HG03139 (cell line): Measurements from ENCODE around the gene BCKDHB.

ENCODE experiments used
- ATAC-seq: cut with Tn5 transposase; IDR thresholded peaks from one replicate; pipeline ENCODE4 v1.9.1; 2021; ENCODE audit not compliant: unreplicated experiment

Gene BCKDHB

DNA sequence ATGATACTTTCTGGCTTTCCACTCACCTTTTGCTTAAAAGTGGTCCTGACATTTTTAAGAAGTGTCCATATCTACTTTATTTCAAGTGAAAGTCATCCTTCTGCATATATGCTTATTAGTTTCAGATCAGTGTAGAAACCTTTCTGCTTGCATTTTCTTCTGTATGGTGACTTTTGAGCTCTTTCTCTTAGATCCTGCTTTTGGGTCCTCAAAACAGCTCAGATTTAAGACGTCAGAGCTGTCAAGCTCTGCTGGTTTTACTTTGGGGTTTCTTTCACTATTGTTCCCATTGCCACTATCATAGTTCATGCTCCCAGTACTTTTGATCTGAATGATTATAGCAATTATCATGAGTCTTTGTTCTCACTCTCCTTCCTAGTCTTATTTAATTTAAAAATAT lies 41.7 kb downstream of the BCKDHB start:
- no peak for ATAC-seq

- no peak for ATAC-seq
Measured at GRCh38 chr6:80151635-80152034, 45.2 kb downstream of the BCKDHB start.

DNA sequence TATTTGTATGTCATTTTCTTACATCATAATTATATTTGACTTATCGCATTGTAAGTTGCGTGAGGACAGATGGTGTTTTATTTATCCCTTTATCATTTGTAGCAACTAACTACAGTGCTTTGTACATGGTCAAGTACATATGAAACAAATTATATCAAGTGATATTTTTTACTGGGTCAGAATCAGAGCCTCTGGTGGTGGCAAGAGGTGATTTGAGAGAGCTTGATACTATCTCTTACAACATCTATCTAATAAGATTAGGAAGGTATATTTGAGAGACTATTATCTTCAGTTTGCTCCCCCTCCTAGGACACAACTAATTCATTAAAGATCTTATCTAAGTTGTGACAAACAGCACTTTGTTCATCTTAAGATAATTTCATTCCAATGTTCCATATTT lies 47.7 kb downstream of the BCKDHB start:
- ATAC-seq = no peak

DNA sequence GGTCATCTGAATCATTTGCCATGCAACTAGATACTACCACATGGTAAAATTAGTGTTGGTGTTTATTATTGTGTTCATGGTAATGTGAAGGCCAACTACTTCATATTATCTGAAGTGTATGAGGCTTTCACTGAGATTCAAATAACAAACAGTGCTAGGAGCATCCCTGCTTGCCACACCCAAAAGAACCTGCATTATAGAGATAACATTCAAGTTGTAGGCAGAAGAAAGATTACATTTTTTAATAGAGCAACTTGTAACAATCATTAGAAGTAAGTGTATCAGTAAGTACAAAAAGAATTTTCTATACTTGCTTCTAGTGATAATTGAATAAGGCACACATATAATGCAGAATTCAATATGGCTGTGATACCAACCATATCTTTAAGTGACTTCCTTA lies 49.8 kb downstream of the BCKDHB start:
- no peak for ATAC-seq

GRCh38 chr6:80158478-80158989 lies 52.1 kb downstream of the BCKDHB start:
- ATAC-seq = no peak

- no peak for ATAC-seq
Measured at GRCh38 chr6:80161434-80161833, 55.0 kb downstream of the BCKDHB start.

DNA sequence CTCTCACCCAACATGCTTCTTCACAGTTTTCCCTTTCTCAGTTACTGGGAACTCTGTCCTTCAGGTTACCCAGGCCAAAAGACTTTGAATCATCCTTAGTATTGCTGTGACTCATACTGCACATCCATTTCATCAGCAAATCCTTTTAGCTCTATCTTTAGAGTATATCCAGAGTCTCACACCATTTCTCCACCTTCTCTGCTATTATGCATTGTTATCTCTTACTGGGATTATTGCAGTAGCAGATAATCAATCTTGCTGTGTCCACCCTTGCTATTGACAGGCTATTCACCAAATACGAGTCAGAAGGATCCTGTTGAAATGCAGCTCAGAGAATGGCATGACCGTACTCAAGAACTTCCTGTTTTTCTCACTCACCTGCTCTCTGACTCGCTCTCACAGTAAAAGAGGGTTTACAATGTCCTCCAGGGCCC lies 57.3 kb downstream of the BCKDHB start:
- ATAC-seq = peak; percentile 75

GRCh38 chr6:80165143-80165542 lies 58.7 kb downstream of the BCKDHB start:
- ATAC-seq = peak; percentile 83

DNA sequence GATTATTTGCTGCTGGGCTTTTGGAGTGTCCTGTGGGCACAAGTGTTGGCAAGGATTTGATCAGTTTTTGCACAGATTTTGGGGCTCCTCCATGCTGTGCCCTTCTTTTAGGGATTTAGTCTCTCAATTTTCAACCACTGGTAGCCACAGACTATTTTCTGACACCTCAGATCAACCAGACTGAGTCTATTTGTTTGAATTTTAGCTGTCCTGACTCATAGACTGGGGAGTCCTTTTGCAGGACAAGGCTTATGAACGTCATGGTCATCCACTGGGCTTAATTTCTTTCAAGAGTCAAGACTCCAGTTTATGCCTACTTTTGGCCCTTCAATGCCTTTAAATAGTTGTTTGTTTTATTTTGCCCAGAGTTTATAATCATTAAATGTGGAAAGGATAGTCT lies 59.3 kb downstream of the BCKDHB start:
- ATAC-seq = no peak

DNA sequence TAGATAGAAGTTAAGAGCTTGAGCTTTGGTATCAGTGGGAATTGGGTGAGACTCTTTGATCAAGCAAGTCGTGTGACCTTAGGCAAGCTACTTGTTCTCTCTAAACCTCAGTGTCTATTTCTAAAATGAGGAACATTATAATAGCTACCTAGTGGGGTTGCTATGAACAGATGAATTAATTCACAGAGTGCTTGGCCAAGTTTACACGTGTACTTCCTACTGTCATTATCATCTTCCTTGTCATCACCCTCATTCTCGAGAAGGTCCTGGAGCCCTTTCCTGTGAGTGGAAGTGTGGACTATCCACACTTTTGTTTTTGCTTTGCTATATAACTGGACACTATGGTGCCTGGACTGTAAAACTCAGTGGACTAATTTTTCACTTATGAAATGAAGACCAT lies 64.0 kb downstream of the BCKDHB start:
- no peak for ATAC-seq

DNA sequence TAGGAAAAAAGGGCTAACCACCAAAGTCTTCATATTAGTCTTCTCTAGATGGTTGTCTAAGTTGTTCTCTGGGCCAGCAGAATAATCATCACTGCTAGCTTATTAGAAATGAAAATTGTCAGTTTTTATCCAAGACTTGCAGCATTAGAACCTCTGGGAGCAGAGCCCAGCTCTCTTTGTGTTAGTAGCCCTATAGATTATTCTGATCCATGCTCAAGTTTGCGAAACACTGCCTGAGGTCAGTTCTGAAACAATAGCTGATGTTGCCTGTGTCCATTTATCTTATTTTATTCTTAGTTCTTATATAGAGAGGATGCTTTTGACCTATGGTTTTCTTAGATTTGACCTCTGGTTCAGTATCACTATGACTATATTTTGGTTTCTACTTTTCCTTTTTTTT lies 66.9 kb downstream of the BCKDHB start:
- no peak for ATAC-seq

GRCh38 chr6:80174900-80175572 lies 68.6 kb downstream of the BCKDHB start:
- ATAC-seq = peak; percentile 55

- ATAC-seq = no peak
Measured at GRCh38 chr6:80179695-80180094, 73.2 kb downstream of the BCKDHB start.

GRCh38 chr6:80181352-80182081 lies 75.0 kb downstream of the BCKDHB start:
- ATAC-seq = no peak

DNA sequence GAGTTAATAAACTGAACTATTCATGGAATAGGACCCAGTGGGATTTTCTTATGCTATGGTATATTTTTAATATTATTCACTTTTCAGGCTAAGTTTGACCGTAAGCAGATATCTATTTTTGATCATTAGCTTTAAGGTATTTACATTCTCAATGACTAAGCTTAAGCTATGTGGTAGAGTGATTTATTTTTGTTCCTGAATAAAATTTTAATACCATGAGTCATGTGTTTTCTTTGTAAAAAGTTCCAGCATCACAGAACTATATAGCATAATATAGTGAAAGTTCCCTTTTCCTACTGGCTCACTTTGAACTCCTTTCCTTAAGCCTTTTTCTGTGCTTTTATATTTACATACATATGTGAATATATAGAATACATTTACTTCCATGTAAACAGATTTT lies 75.8 kb downstream of the BCKDHB start:
- no peak for ATAC-seq

GRCh38 chr6:80183019-80183795 lies 76.7 kb downstream of the BCKDHB start:
- no peak for ATAC-seq

DNA sequence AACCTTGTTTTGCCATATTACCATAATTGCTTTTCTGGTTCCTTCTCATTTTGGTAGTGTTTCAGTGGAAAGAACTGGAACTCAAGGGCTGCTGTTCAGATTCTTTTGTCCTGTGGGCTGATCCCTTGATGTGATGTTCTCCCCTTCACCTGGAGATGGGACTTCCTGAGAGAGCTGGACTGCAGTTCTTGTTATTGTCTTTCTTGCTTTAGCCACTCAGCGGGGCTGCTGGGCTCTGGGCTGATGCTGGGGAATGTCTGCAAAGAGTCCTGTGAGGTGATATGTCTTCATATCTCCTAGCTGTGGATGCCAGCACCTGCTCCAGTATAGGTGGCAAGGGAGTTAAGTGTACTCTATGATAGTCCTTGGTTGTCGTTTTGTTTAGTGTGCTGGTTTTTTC lies 79.0 kb downstream of the BCKDHB start:
- no peak for ATAC-seq

DNA sequence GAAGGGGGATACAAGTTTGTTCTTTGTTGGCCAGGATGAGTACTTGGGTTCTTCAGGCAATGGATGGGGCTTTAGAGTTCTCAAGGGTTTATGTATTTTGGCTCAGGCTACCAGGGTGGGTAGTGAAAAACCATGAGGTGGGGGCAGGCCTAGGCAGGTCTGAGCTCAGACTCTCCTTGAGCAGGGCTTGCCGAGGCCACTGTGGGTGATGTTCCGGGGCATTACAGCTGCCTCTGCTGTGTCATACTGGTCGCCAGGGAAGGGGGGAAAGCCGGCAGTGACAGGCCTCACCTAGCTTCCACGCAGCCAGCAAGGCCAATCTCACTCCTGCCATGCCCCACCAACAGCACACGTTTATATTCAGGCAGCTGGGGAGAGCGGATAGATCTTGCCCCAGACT lies 79.6 kb downstream of the BCKDHB start:
- no peak for ATAC-seq

GRCh38 chr6:80196906-80197305 lies 90.4 kb downstream of the BCKDHB start:
- no peak for ATAC-seq

DNA sequence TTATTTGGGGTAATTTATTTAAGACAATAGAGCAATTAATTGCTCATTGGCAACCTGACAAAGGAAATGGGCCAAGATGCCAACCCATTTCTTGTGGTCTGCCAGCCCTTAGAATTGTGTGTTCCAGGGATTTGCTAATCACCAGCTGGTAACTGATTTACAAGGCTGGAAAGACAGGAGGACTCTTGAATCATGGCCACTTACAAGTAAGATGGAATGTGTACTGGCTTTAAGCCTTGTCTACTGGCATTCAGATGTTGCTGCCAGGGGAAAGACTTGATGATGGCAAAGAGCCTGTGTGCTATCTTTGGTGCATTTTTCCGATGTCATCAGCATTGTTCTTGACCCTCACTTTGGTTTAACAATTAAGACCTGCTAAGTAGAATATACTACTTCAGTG lies 91.0 kb downstream of the BCKDHB start:
- ATAC-seq = no peak

DNA sequence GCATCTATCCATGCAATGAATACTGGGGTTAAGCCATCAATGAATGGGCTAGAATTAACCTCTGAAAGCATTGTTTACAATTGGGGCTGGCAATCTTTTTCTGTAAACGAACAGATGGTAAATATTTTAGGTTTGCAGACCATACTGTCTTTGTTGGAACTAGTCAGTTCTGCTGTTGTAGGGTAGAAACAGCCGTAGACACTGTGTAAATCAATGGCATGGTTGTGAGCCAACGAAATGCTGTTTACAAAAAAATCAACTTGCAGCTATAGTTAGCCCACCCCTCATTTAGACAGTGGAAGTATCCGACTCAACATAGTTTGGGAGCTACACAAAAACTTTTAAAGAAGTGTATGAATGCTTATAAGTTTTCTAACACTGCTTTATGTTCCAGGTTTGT lies 91.5 kb downstream of the BCKDHB start:
- no peak for ATAC-seq

- ATAC-seq = no peak
Measured at GRCh38 chr6:80203283-80203682, 96.8 kb downstream of the BCKDHB start.
